K562 (cell line): ENCODE measurements around the gene BPTF. TPM values are rescaled to one million over a fixed set of nuclear protein-coding genes. Genes with fewer than 3 reads are reported as not detected.
A peak's percentile ranks its signal among the peaks of the same experiment; 100 is the strongest.

Source experiments
- ATF2 ChIP-seq: sonication (generic); formaldehyde crosslinking; IDR thresholded peaks from 2 replicates; pipeline ENCODE4 v1.8.1; 2022; ENCODE audit warnings: missing genetic modification reagents
- ATF6 ChIP-seq: sonication (generic); formaldehyde crosslinking; IDR thresholded peaks from 2 replicates; pipeline ENCODE4 v1.4.0; 2020; ENCODE audit warnings: mild to moderate bottlenecking, missing genetic modification reagents
- BRD9 ChIP-seq: fragments of 450-650 bp; IDR thresholded peaks from 2 replicates; pipeline ENCODE4 v1.6.1; 2018; ENCODE audit warnings: low read depth; ENCODE audit not compliant: partially characterized antibody
- CBFA2T3 ChIP-seq: fragments of 450-650 bp; IDR thresholded peaks from 2 replicates; pipeline ENCODE4 v1.6.1; 2017
- DDX20 ChIP-seq: fragments of 450-650 bp; IDR thresholded peaks from 2 replicates; pipeline ENCODE4 v1.6.1; 2016; ENCODE audit warnings: missing genetic modification characterization, low read depth, mild to moderate bottlenecking, missing compliant biosample characterization, moderate library complexity
- EP300 ChIP-seq: IDR thresholded peaks from 2 replicates; pipeline ENCODE4 v1.6.1; 2012; ENCODE audit warnings: low read length, improper control_type of control experiment
- ETV5 ChIP-seq: sonication (generic); formaldehyde crosslinking; IDR thresholded peaks from 2 replicates; pipeline ENCODE4 v1.4.0; 2020; ENCODE audit warnings: low read depth, mild to moderate bottlenecking, missing genetic modification reagents
- HDAC1 ChIP-seq, 2 experiments: fragments of 450-650 bp; IDR thresholded peaks; 2 replicates each; pipeline ENCODE4 v1.6.1; 2016 to 2017; ENCODE audit warnings: inconsistent platforms in 1 of 2, mild to moderate bottlenecking in 1 of 2, moderate library complexity in 1 of 2
- HDAC3 ChIP-seq: fragments of 450-650 bp; IDR thresholded peaks from 2 replicates; pipeline ENCODE4 v1.6.1; 2018; ENCODE audit warnings: borderline replicate concordance, mild to moderate bottlenecking, moderate library complexity; ENCODE audit not compliant: partially characterized antibody
- JUN ChIP-seq, 2 experiments: sonication (generic) in 1 of 2; formaldehyde crosslinking in 1 of 2; IDR thresholded peaks; 2 replicates each; pipeline versions ENCODE4 v1.6.1 to v1.8.0; 2012 to 2022; ENCODE audit warnings: borderline replicate concordance in 2 of 2, mild to moderate bottlenecking in 2 of 2, improper control_type of control experiment in 1 of 2, low read depth in 1 of 2, low read length in 1 of 2, missing genetic modification reagents in 1 of 2
- KLF6 ChIP-seq: fragments of 250-450 bp; sonication (Bioruptor Pico); IDR thresholded peaks from 2 replicates; pipeline ENCODE4 v1.4.0; 2020; ENCODE audit warnings: mild to moderate bottlenecking, moderate library complexity, borderline replicate concordance
- MAX ChIP-seq: sonication (generic); formaldehyde crosslinking; IDR thresholded peaks from 2 replicates; pipeline ENCODE4 v1.9.0; 2022; ENCODE audit warnings: mild to moderate bottlenecking, missing genetic modification reagents
- MECOM ChIP-seq: fragments of 250-450 bp; sonication (Bioruptor Pico); IDR thresholded peaks from 2 replicates; pipeline ENCODE4 v1.8.0; 2022; ENCODE audit warnings: inconsistent platforms
- NONO ChIP-seq, 2 experiments: fragments of 200-400 bp in 1 of 2; fragments of 450-650 bp in 1 of 2; formaldehyde crosslinking in 1 of 2; IDR thresholded peaks; 2 replicates each; pipeline ENCODE4 v1.6.1; 2017; ENCODE audit warnings: low read depth in 2 of 2, mild to moderate bottlenecking in 2 of 2, moderate library complexity in 2 of 2, low read length in 1 of 2
- PHB2 ChIP-seq: fragments of 450-650 bp; IDR thresholded peaks from 2 replicates; pipeline ENCODE4 v1.6.1; 2017; ENCODE audit warnings: low read depth
- SIRT6 ChIP-seq: IDR thresholded peaks from one replicate; pipeline ENCODE4 v1.6.1; 2012; ENCODE audit warnings: low read depth, mild to moderate bottlenecking, control low read depth, inconsistent platforms, low read length, moderate library complexity
- SMAD2 ChIP-seq: fragments of 150-350 bp; IDR thresholded peaks from 2 replicates; pipeline ENCODE4 v1.6.1; 2014; ENCODE audit warnings: low read depth, mild to moderate bottlenecking, low read length
- STAT5A ChIP-seq: IDR thresholded peaks from 2 replicates; pipeline ENCODE4 v1.6.1; 2012; ENCODE audit warnings: low read length, inconsistent platforms, borderline replicate concordance
- TCFL5 ChIP-seq: fragments of 250-450 bp; sonication (Bioruptor Pico); conservative IDR thresholded peaks from 2 replicates; pipeline ENCODE4 v1.6.1; 2021; ENCODE audit warnings: mild to moderate bottlenecking, moderate library complexity, matching md5 sums
- TOE1 ChIP-seq, 2 experiments: fragments of 450-650 bp in 1 of 2; sonication (generic) in 1 of 2; formaldehyde crosslinking in 1 of 2; IDR thresholded peaks; 2 replicates each; pipeline versions ENCODE4 v1.7.1 to v1.8.0; 2016 to 2022; ENCODE audit warnings: borderline replicate concordance in 2 of 2, mild to moderate bottlenecking in 2 of 2, antibody characterized with exemption in 1 of 2, inconsistent platforms in 1 of 2, low read depth in 1 of 2, missing genetic modification reagents in 1 of 2, moderate library complexity in 1 of 2
- XRCC5 ChIP-seq: fragments of 200-400 bp; formaldehyde crosslinking; IDR thresholded peaks from 2 replicates; pipeline ENCODE4 v1.6.1; 2017; ENCODE audit warnings: low read depth, mild to moderate bottlenecking, low read length
- ZBTB2 ChIP-seq: fragments of 450-650 bp; IDR thresholded peaks from 2 replicates; pipeline ENCODE4 v1.6.1; 2016; ENCODE audit warnings: antibody characterized with exemption
- ZNF584 ChIP-seq: fragments of 200-800 bp; sonication (Bioruptor generic); IDR thresholded peaks from 2 replicates; pipeline ENCODE4 v1.6.1; 2016; ENCODE audit warnings: low read depth, mild to moderate bottlenecking, missing genetic modification characterization, missing compliant biosample characterization
- ZNF707 ChIP-seq: fragments of 250-450 bp; sonication (Bioruptor Pico); conservative IDR thresholded peaks from 2 replicates; pipeline ENCODE4 v1.8.0; 2022; ENCODE audit warnings: inconsistent platforms, mild to moderate bottlenecking, moderate library complexity
- polyA plus RNA-seq, 8 experiments: library from polyadenylated mRNA; depleted of rRNA in 4 of 8; stranded (reverse) in 5 of 8; unstranded in 3 of 8; fragments of >200 nt; fragmentation: Nextera tagmentation in 2 of 8; fragmentation: Illumina TruSeq in 1 of 8; extraction: Ambion mirVana in 2 of 8; extraction: Trizol in 1 of 8; gene quantifications; 2 replicates each; pipeline versions ENCODE4 v1.2.1 to v1.2.3, GENCODE V29; 2011 to 2014; ENCODE audit warnings: inconsistent platforms in 1 of 8, missing spikeins in 1 of 8
- total RNA-seq, 7 experiments: library from RNA; depleted of rRNA in 6 of 7; stranded (reverse); fragments of >200 nt in 6 of 7; fragmentation: Illumina TruSeq in 2 of 7; extraction: Trizol in 2 of 7; gene quantifications; 2 replicates each; pipeline versions ENCODE4 v1.2.1 to v1.2.3, GENCODE V29; 2011 to 2021; ENCODE audit warnings: low replicate concordance in 1 of 7

BPTF gene
- total and polyA plus RNA-seq, 9 of the 15 experiments (the other 6 are each of a cell fraction or from before 2014, with no cell fraction given), result 12.5 to 52.1 (median 26.9) TPM

- TF ChIP-seq TCFL5 (CRISPR knock-in tag) (no peak), HDAC1 (IDR thresholded peaks at IDR 0.05) (0 out of 4 replicates have a peak, but pooled peaks of 1 of the 2 experiments have one; percentile 43), STAT5A (no peak), KLF6 (CRISPR knock-in tag) (no peak), MECOM (CRISPR knock-in tag) (no peak), CBFA2T3 (peak; percentile 43), HDAC3 (no peak), EP300 (no peak), ATF6 (no peak), JUN (IDR thresholded peaks at IDR 0.05; ENCODE audit: borderline replicate concordance, low read depth, low read length) (no peak), JUN (CRISPR knock-in tag; IDR thresholded peaks at IDR 0.05; ENCODE audit: borderline replicate concordance) (no peak), XRCC5 (peak; percentile 65; the same call in 1 of the 2 replicates), PHB2 (no peak), TOE1 (IDR thresholded peaks at IDR 0.05; ENCODE audit: borderline replicate concordance) (no peak), TOE1 (CRISPR knock-in tag; IDR thresholded peaks at IDR 0.05; ENCODE audit: borderline replicate concordance, low read depth) (no peak), SIRT6 (no peak), MAX (CRISPR knock-in tag) (no peak), ATF2 (CRISPR knock-in tag) (no peak), SMAD2 (no peak), ZNF584 (CRISPR knock-in tag) (no peak), NONO (IDR thresholded peaks at IDR 0.05; ENCODE audit: low read depth in 2 of 2, low read length in 1 of 2) (no peak), DDX20 (tag) (no peak), ZBTB2 (no peak), BRD9 (peak; percentile 39), ZNF707 (no peak), ETV5 (no peak)
Measured at GRCh38 chr17:67800495-67800928, 24.8 kb upstream of the BPTF start (continued).
